Ishikawa (cell line): Measurements from ENCODE around the gene COMT.

Experiments
- CEBPB ChIP-seq: IDR thresholded peaks from 2 replicates; pipeline ENCODE4 v1.6.1; 2012
- CREB1 ChIP-seq: IDR thresholded peaks from 2 replicates; pipeline ENCODE4 v1.6.1; 2012; ENCODE audit warnings: low read depth
- EP300 ChIP-seq: IDR thresholded peaks from 2 replicates; pipeline ENCODE4 v1.6.1; 2012; ENCODE audit warnings: borderline replicate concordance
- FOXM1 ChIP-seq: IDR thresholded peaks from 2 replicates; pipeline ENCODE4 v1.6.1; 2012; ENCODE audit warnings: low read depth, borderline replicate concordance
- NFIC ChIP-seq: IDR thresholded peaks from 2 replicates; pipeline ENCODE4 v1.6.1; 2012
- RAD21 ChIP-seq: IDR thresholded peaks from 2 replicates; pipeline ENCODE4 v1.6.1; 2012; ENCODE audit warnings: low read depth
- TAF1 ChIP-seq: IDR thresholded peaks from 2 replicates; pipeline ENCODE4 v1.6.1; 2012; ENCODE audit warnings: low read depth, mild to moderate bottlenecking
- TCF12 ChIP-seq: IDR thresholded peaks from 2 replicates; pipeline ENCODE4 v1.6.1; 2012; ENCODE audit warnings: low read depth
- TEAD4 ChIP-seq: IDR thresholded peaks from 2 replicates; pipeline ENCODE4 v1.6.1; 2012
- YY1 ChIP-seq: IDR thresholded peaks from 2 replicates; pipeline ENCODE4 v1.6.1; 2012; ENCODE audit warnings: low read depth
- ZBTB7A ChIP-seq: IDR thresholded peaks from 2 replicates; pipeline ENCODE4 v1.6.1; 2012; ENCODE audit warnings: low read depth
- TF ChIP-seq, protein P1 (sequence below): IDR thresholded peaks from 2 replicates; pipeline ENCODE4 v1.6.1; 2012; ENCODE audit warnings: low read depth, mild to moderate bottlenecking
- TF ChIP-seq, protein P2 (sequence below): IDR thresholded peaks from 2 replicates; pipeline ENCODE4 v1.6.1; 2012
- TF ChIP-seq, protein P3 (sequence below): IDR thresholded peaks from 2 replicates; pipeline ENCODE4 v1.6.1; 2012

DNA sequence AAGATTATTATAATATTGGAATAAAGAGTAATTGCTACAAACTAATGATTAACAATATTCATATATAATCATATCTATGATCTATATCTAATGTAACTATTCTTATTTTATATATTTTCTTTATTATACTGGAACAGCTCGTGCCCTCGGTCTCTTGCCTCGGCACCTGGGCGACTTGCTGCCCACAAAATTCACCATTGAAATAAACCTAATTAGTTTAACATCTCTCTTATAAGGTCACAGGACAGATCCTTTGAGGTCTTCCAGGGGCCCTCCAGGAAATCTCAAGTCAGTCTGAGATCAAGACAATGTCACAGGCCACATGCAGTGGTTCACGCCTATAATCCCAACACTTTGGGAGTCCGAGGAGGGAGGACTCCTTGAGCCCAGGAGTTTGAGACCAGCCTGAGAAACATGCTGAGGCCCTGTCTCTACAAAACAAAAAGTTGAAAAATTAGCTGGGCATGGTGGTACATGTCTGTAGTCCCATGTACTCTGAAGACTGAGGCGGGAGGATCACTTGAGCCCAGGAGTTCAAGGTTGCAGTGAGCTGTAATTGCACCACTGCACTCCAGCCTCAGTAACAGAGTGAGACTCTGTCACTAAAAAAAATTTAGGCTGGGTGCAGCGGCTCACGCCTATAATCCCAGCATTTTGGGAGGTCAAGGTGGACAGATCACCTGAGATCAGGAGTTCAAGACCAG is 6.6 kb downstream of the COMT start:
- TF ChIP-seq, protein P1, sequence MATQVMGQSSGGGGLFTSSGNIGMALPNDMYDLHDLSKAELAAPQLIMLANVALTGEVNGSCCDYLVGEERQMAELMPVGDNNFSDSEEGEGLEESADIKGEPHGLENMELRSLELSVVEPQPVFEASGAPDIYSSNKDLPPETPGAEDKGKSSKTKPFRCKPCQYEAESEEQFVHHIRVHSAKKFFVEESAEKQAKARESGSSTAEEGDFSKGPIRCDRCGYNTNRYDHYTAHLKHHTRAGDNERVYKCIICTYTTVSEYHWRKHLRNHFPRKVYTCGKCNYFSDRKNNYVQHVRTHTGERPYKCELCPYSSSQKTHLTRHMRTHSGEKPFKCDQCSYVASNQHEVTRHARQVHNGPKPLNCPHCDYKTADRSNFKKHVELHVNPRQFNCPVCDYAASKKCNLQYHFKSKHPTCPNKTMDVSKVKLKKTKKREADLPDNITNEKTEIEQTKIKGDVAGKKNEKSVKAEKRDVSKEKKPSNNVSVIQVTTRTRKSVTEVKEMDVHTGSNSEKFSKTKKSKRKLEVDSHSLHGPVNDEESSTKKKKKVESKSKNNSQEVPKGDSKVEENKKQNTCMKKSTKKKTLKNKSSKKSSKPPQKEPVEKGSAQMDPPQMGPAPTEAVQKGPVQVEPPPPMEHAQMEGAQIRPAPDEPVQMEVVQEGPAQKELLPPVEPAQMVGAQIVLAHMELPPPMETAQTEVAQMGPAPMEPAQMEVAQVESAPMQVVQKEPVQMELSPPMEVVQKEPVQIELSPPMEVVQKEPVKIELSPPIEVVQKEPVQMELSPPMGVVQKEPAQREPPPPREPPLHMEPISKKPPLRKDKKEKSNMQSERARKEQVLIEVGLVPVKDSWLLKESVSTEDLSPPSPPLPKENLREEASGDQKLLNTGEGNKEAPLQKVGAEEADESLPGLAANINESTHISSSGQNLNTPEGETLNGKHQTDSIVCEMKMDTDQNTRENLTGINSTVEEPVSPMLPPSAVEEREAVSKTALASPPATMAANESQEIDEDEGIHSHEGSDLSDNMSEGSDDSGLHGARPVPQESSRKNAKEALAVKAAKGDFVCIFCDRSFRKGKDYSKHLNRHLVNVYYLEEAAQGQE = no peak
- TF ChIP-seq TEAD4 (no peak), TAF1 (no peak), CEBPB (no peak), EP300 (no peak), RAD21 (no peak), NFIC (no peak), FOXM1 (no peak), ZBTB7A (no peak), TCF12 (no peak), YY1 (no peak), CREB1 (no peak)
- TF ChIP-seq, protein P2, sequence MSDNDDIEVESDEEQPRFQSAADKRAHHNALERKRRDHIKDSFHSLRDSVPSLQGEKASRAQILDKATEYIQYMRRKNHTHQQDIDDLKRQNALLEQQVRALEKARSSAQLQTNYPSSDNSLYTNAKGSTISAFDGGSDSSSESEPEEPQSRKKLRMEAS = no peak
- TF ChIP-seq, protein P3, sequence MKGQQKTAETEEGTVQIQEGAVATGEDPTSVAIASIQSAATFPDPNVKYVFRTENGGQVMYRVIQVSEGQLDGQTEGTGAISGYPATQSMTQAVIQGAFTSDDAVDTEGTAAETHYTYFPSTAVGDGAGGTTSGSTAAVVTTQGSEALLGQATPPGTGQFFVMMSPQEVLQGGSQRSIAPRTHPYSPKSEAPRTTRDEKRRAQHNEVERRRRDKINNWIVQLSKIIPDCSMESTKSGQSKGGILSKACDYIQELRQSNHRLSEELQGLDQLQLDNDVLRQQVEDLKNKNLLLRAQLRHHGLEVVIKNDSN = no peak
